HCT116 (cell line): ENCODE results near the gene OR13J1. TPM values are rescaled to one million over a fixed set of nuclear protein-coding genes. Genes with fewer than 3 reads are reported as not detected.

Experiments used
- ATAC-seq: fragments of 200-7000 bp; cut with Tn5 transposase; 2 replicates; pipeline ENCODE4 v1.9.1; 2020; ENCODE audit warnings: mild to moderate bottlenecking, moderate library complexity
- BruUV-seq: library from RNA; stranded (reverse); fragments of 400-500 nt; replicated peaks from 2 replicates; lab custom pipeline; 2021; lab: Mats Ljungman, UMichigan
- CTCF ChIA-PET: fragments of 300-600 bp; sonication (Branson Sonifier 250); formaldehyde crosslinking; loops from one replicate; lab custom pipeline; 2021; ENCODE audit warnings: antibody characterized with exemption; lab: Charles Lee
- POLR2A ChIA-PET: fragments of 300-600, 350-600 bp; sonication (Branson Sonifier 250); formaldehyde crosslinking; loops from one replicate; lab custom pipeline; 2021; ENCODE audit warnings: antibody characterized with exemption; lab: Charles Lee
- RAD21 ChIA-PET, 2 experiments: fragments of 300-600 bp; sonication (Branson Sonifier 250); formaldehyde crosslinking; loops; one replicate each; lab custom pipeline; 2023; ENCODE audit warnings: low total read pairs in 2 of 2; ENCODE audit not compliant: uncharacterized antibody in 2 of 2, unreplicated experiment in 2 of 2, low non-redundant PET in 1 of 2; lab: Charles Lee
- DNase-seq: peaks from one replicate; pipeline ENCODE4 v3.0.0-alpha.2; 2010; ENCODE audit warnings: low read depth, low spot score
- H2AFZ ChIP-seq: fragments of 200-600 bp; shearing (Covaris generic), sonication (generic); 2 replicates; pipeline ENCODE4 v1.6.1; 2017; ENCODE audit warnings: low read depth, mixed run types, mixed read lengths, antibody characterized with exemption, low read length; ENCODE audit not compliant: poor library complexity, severe bottlenecking
- H3K27ac ChIP-seq: 2 replicates; pipeline ENCODE4 v1.5.1; 2012; ENCODE audit warnings: low read depth, low read length
- H3K27me3 ChIP-seq: fragments of 200-600 bp; sonication (generic); 2 replicates; pipeline ENCODE4 v1.6.1; 2016; ENCODE audit warnings: mixed run types, low read length, mixed read lengths; ENCODE audit not compliant: insufficient read depth
- H3K36me3 ChIP-seq, 2 experiments: fragments of 200-500 bp in 1 of 2; fragments of 200-600 bp in 1 of 2; sonication (Bioruptor generic) in 1 of 2; sonication (generic) in 1 of 2; 2 replicates each; pipeline versions ENCODE4 v1.5.1 to v1.6.1; 2014 to 2016; ENCODE audit warnings: low read length in 2 of 2, inconsistent platforms in 1 of 2, mixed read lengths in 1 of 2, mixed run types in 1 of 2; ENCODE audit not compliant: insufficient read depth in 2 of 2, control insufficient read depth in 1 of 2
- H3K4me1 ChIP-seq, 2 experiments: fragments of 200-600 bp in 1 of 2; sonication (generic) in 1 of 2; 2 replicates each; pipeline versions ENCODE4 v1.5.1 to v1.6.1; 2012 to 2017; ENCODE audit warnings: low read length in 2 of 2, inconsistent platforms in 1 of 2, mild to moderate bottlenecking in 1 of 2, mixed read lengths in 1 of 2, mixed run types in 1 of 2, moderate library complexity in 1 of 2; ENCODE audit not compliant: insufficient read depth in 2 of 2, control insufficient read depth in 1 of 2
- H3K4me2 ChIP-seq: fragments of 200-600 bp; sonication (generic); 2 replicates; pipeline ENCODE4 v1.6.1; 2017; ENCODE audit warnings: mixed run types, low read length, mixed read lengths
- H3K4me3 ChIP-seq, 2 experiments: fragments of 200-600 bp in 1 of 2; sonication (generic) in 1 of 2; replicated peaks in 1 of 2; 2 replicates each; pipeline ENCODE4 v1.5.1; 2011 to 2016; ENCODE audit warnings: low read length in 2 of 2, control low read depth in 1 of 2, low read depth in 1 of 2, mild to moderate bottlenecking in 1 of 2, mixed read lengths in 1 of 2, mixed run types in 1 of 2
- H3K79me2 ChIP-seq: fragments of 200-600 bp; sonication (generic); 2 replicates; pipeline ENCODE4 v1.6.1; 2017; ENCODE audit warnings: mild to moderate bottlenecking, mixed run types, low read length, moderate library complexity, mixed read lengths; ENCODE audit not compliant: insufficient read depth
- H3K9ac ChIP-seq: fragments of 200-600 bp; sonication (generic); 2 replicates; pipeline ENCODE4 v1.6.1; 2016; ENCODE audit warnings: low read length, mixed read lengths
- H3K9me2 ChIP-seq: fragments of 200-600 bp; sonication (generic), shearing (Covaris generic); 2 replicates; pipeline ENCODE4 v1.6.1; 2017; ENCODE audit warnings: mixed run types, mild to moderate bottlenecking, moderate library complexity; ENCODE audit not compliant: insufficient read depth
- H3K9me3 ChIP-seq, 2 experiments: fragments of 200-500 bp in 1 of 2; fragments of 200-600 bp in 1 of 2; sonication (Bioruptor generic) in 1 of 2; sonication (generic) in 1 of 2; 2 replicates each; pipeline ENCODE4 v1.6.1; 2014 to 2017; ENCODE audit warnings: low read length in 2 of 2, mixed read lengths in 2 of 2, inconsistent platforms in 1 of 2, low read depth in 1 of 2, mild to moderate bottlenecking in 1 of 2, mixed run types in 1 of 2, moderate library complexity in 1 of 2; ENCODE audit not compliant: control insufficient read depth in 1 of 2, insufficient read depth in 1 of 2
- H4K20me1 ChIP-seq: fragments of 200-600 bp; sonication (generic), shearing (Covaris generic); 2 replicates; pipeline ENCODE4 v1.6.1; 2017; ENCODE audit warnings: mixed run types, mild to moderate bottlenecking, moderate library complexity; ENCODE audit not compliant: insufficient read depth
- CEBPB ChIP-seq: IDR thresholded peaks from 2 replicates; pipeline ENCODE4 v1.6.1; 2012; ENCODE audit warnings: low read depth
- EGR1 ChIP-seq: IDR thresholded peaks from 2 replicates; pipeline ENCODE4 v1.6.1; 2012; ENCODE audit warnings: low read depth
- EZH2phosphoT487 ChIP-seq: fragments of 200-600 bp; IDR thresholded peaks from 2 replicates; pipeline ENCODE4 v1.6.1; 2018; ENCODE audit warnings: antibody characterized with exemption, borderline replicate concordance
- POLR2AphosphoS5 ChIP-seq: IDR thresholded peaks from 2 replicates; pipeline ENCODE4 v1.6.1; 2011; ENCODE audit warnings: mild to moderate bottlenecking, low read depth, low read length, moderate library complexity
- RAD21 ChIP-seq: IDR thresholded peaks from 2 replicates; pipeline ENCODE4 v1.6.1; 2012; ENCODE audit warnings: low read depth, mild to moderate bottlenecking
- SIN3A ChIP-seq: IDR thresholded peaks from 2 replicates; pipeline ENCODE4 v1.6.1; 2012; ENCODE audit warnings: low read depth
- SP1 ChIP-seq: IDR thresholded peaks from 2 replicates; pipeline ENCODE4 v1.6.1; 2012; ENCODE audit warnings: low read depth
- TCF7L2 ChIP-seq: IDR thresholded peaks from 2 replicates; pipeline ENCODE4 v1.7.0; 2011; ENCODE audit warnings: borderline replicate concordance, inconsistent platforms; ENCODE audit not compliant: insufficient read depth, insufficient read length; ENCODE audit errors: extremely low read depth
- ZFX ChIP-seq: fragments of 450-650 bp; IDR thresholded peaks from 2 replicates; pipeline ENCODE4 v1.6.1; 2017
- ZNF274 ChIP-seq: fragments of 200-500 bp; sonication (Bioruptor generic); IDR thresholded peaks from 2 replicates; pipeline ENCODE4 v1.6.1; 2014; ENCODE audit warnings: mild to moderate bottlenecking, low read depth, low read length, inconsistent platforms
- intact Hi-C: fragments of 100-400 bp; cut with micrococcal nuclease; formaldehyde crosslinking; loops from 2 replicates; pipeline ENCODE4 v1.10.0; 2022
- total RNA-seq: library from RNA; stranded (reverse); gene quantifications from one replicate; pipeline ENCODE4 v1.2.1, GENCODE V29; 2021; ENCODE audit not compliant: unreplicated experiment
- TF ChIP-seq, protein P1 (sequence below): IDR thresholded peaks from 2 replicates; pipeline ENCODE4 v1.6.1; 2012
- TF ChIP-seq, protein P2 (sequence below): IDR thresholded peaks from 2 replicates; pipeline ENCODE4 v1.6.1; 2012; ENCODE audit warnings: low read depth
- TF ChIP-seq, protein P3 (sequence below): IDR thresholded peaks from 2 replicates; pipeline ENCODE4 v1.6.1; 2011; ENCODE audit warnings: mild to moderate bottlenecking, low read length, moderate library complexity; ENCODE audit not compliant: insufficient replicate concordance; ENCODE audit errors: extremely low read depth
- TF ChIP-seq, protein P4 (sequence below): IDR thresholded peaks from 2 replicates; pipeline ENCODE4 v1.6.1; 2012

The OR13J1 gene
- total RNA-seq, 1 experiment from 2014 or later: not detected

DNA sequence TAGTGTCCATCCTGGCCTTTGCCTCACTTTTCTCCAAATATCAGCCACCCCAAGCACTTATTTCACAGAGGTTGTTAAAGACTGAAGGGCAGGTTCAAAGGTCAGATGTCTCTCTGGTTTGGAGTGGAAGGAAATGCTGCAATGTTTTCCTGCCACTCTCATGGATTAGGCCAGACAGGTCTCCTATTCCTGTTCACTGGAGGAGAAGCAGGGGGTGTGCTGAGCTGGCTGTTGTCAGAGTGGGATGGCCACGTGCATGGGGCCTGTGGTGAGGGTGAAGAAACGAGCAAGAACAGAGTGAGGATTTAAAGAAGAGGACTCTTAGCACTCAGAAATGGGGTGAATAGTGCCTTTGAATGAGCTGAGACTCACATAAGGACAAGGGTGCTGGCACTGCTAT lies 34.4 kb downstream of the OR13J1 start:
- Histone ChIP-seq H3K27me3 (no peaks in the 10 kb centered on the region), H3K4me3 (no peak overlapping the region), H2AFZ (no peak overlapping the region), H3K79me2 (no peaks in the 10 kb centered on the region), H4K20me1 (no peaks in the 10 kb centered on the region), H3K9me3 (no peaks in the 10 kb centered on the region), H3K36me3 (no peaks in the 10 kb centered on the region), H3K4me2 (no peak overlapping the region), H3K9ac (no peak overlapping the region), H3K4me1 (peaks cover 0 to 11% of the 10 kb centered on the region in 2 experiments; a peak in 1 of 4 replicates), H3K27ac (no peak overlapping the region), H3K9me2 (no peaks in the 10 kb centered on the region)
- RAD21 ChIA-PET: no interaction called here
- POLR2A ChIA-PET: interaction anchor here (0.9 kb wide), 1 partner anchor 37 kb away, joined by 3 read pairs; no protein-coding TSS in a partner anchor
- DNase-seq: no peak
- CTCF ChIA-PET: interaction anchor here (0.5 to 2.4 kb wide), 9 partner anchors 8 to 79 kb away, joined by 3 to 12 read pairs (median 5); no protein-coding TSS in a partner anchor
- no TSS peak for BruUV-seq
- TF ChIP-seq EZH2phosphoT487 (no peak), ZNF274 (no peak), SIN3A (no peak), TCF7L2 (no peak), RAD21 (no peak), ZFX (no peak), POLR2AphosphoS5 (no peak), EGR1 (no peak), SP1 (no peak), CEBPB (no peak)
- TF ChIP-seq, protein P1, sequence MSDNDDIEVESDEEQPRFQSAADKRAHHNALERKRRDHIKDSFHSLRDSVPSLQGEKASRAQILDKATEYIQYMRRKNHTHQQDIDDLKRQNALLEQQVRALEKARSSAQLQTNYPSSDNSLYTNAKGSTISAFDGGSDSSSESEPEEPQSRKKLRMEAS: no peak
- TF ChIP-seq, protein P2, sequence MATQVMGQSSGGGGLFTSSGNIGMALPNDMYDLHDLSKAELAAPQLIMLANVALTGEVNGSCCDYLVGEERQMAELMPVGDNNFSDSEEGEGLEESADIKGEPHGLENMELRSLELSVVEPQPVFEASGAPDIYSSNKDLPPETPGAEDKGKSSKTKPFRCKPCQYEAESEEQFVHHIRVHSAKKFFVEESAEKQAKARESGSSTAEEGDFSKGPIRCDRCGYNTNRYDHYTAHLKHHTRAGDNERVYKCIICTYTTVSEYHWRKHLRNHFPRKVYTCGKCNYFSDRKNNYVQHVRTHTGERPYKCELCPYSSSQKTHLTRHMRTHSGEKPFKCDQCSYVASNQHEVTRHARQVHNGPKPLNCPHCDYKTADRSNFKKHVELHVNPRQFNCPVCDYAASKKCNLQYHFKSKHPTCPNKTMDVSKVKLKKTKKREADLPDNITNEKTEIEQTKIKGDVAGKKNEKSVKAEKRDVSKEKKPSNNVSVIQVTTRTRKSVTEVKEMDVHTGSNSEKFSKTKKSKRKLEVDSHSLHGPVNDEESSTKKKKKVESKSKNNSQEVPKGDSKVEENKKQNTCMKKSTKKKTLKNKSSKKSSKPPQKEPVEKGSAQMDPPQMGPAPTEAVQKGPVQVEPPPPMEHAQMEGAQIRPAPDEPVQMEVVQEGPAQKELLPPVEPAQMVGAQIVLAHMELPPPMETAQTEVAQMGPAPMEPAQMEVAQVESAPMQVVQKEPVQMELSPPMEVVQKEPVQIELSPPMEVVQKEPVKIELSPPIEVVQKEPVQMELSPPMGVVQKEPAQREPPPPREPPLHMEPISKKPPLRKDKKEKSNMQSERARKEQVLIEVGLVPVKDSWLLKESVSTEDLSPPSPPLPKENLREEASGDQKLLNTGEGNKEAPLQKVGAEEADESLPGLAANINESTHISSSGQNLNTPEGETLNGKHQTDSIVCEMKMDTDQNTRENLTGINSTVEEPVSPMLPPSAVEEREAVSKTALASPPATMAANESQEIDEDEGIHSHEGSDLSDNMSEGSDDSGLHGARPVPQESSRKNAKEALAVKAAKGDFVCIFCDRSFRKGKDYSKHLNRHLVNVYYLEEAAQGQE: no peak
- TF ChIP-seq, protein P3, sequence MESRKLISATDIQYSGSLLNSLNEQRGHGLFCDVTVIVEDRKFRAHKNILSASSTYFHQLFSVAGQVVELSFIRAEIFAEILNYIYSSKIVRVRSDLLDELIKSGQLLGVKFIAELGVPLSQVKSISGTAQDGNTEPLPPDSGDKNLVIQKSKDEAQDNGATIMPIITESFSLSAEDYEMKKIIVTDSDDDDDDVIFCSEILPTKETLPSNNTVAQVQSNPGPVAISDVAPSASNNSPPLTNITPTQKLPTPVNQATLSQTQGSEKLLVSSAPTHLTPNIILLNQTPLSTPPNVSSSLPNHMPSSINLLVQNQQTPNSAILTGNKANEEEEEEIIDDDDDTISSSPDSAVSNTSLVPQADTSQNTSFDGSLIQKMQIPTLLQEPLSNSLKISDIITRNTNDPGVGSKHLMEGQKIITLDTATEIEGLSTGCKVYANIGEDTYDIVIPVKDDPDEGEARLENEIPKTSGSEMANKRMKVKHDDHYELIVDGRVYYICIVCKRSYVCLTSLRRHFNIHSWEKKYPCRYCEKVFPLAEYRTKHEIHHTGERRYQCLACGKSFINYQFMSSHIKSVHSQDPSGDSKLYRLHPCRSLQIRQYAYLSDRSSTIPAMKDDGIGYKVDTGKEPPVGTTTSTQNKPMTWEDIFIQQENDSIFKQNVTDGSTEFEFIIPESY: no peak
- TF ChIP-seq, protein P4, sequence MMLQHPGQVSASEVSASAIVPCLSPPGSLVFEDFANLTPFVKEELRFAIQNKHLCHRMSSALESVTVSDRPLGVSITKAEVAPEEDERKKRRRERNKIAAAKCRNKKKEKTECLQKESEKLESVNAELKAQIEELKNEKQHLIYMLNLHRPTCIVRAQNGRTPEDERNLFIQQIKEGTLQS: no peak
- no peak for ATAC-seq
- intact Hi-C loops: loop anchor here (2.0 kb wide), 2 partner anchors 45 to 69 kb away; partner anchors contain the start of gene NPR2
